ENCODE results near the gene ARMC8.

The ARMC8 gene

GRCh38 chr3:138213398-138214085, 26.4 kb downstream of the ARMC8 start (continued):
- TF ChIP-seq, protein P1, sequence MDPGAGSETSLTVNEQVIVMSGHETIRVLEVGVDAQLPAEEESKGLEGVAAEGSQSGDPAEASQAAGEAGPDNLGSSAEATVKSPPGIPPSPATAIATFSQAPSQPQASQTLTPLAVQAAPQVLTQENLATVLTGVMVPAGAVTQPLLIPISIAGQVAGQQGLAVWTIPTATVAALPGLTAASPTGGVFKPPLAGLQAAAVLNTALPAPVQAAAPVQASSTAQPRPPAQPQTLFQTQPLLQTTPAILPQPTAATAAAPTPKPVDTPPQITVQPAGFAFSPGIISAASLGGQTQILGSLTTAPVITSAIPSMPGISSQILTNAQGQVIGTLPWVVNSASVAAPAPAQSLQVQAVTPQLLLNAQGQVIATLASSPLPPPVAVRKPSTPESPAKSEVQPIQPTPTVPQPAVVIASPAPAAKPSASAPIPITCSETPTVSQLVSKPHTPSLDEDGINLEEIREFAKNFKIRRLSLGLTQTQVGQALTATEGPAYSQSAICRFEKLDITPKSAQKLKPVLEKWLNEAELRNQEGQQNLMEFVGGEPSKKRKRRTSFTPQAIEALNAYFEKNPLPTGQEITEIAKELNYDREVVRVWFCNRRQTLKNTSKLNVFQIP (CRISPR knock-in tag; IDR thresholded peaks at IDR 0.05; ENCODE audit: borderline replicate concordance, low read depth): no peak
- no peak for TF ChIP-seq ZFP30 (CRISPR knock-in tag; IDR thresholded peaks at IDR 0.05)
- no peak for TF ChIP-seq ZFP3 (CRISPR knock-in tag; IDR thresholded peaks at IDR 0.05)
- TF ChIP-seq BACH2 (CRISPR knock-in tag; IDR thresholded peaks at IDR 0.05; ENCODE audit: borderline replicate concordance): no peak

- ATAC-seq: no peak
- TF ChIP-seq ZFP3 (CRISPR knock-in tag; IDR thresholded peaks at IDR 0.05) (no peak), RARB (CRISPR knock-in tag; IDR thresholded peaks at IDR 0.05) (no peak), BACH2 (CRISPR knock-in tag; IDR thresholded peaks at IDR 0.05; ENCODE audit: borderline replicate concordance) (no peak), CSRNP3 (CRISPR knock-in tag; IDR thresholded peaks at IDR 0.05) (no peak), ZC3H10 (CRISPR knock-in tag; IDR thresholded peaks at IDR 0.05) (no peak), ESRRG (CRISPR knock-in tag; IDR thresholded peaks at IDR 0.05) (no peak)
Observed at GRCh38 chr3:138219255-138219654, 32.2 kb downstream of the ARMC8 start.

GRCh38 chr3:138220242-138220641, 33.1 kb downstream of the ARMC8 start:
- no peak for ATAC-seq
- no peak for TF ChIP-seq ZC3H10 (CRISPR knock-in tag; IDR thresholded peaks at IDR 0.05)
- no peak for TF ChIP-seq CSDC2 (CRISPR knock-in tag; IDR thresholded peaks at IDR 0.05)
- TF ChIP-seq BACH2 (CRISPR knock-in tag; IDR thresholded peaks at IDR 0.05; ENCODE audit: borderline replicate concordance): no peak

GRCh38 chr3:138220788-138221187, 33.7 kb downstream of the ARMC8 start:
- no peak for ATAC-seq
- TF ChIP-seq GLIS3 (CRISPR knock-in tag; IDR thresholded peaks at IDR 0.05) (no peak), OSR1 (CRISPR knock-in tag; IDR thresholded peaks at IDR 0.05) (no peak), ISL1 (CRISPR knock-in tag; IDR thresholded peaks at IDR 0.05) (no peak), ESRRG (CRISPR knock-in tag; IDR thresholded peaks at IDR 0.05) (no peak), ZFP3 (CRISPR knock-in tag; IDR thresholded peaks at IDR 0.05) (no peak), CSRNP3 (CRISPR knock-in tag; IDR thresholded peaks at IDR 0.05) (no peak), RARB (CRISPR knock-in tag; IDR thresholded peaks at IDR 0.05) (no peak), ZNF565 (CRISPR knock-in tag; conservative IDR thresholded peaks at IDR 0.05; ENCODE audit: low read depth) (no peak), ARNTL (CRISPR knock-in tag; IDR thresholded peaks at IDR 0.05; ENCODE audit: borderline replicate concordance, low read depth) (no peak), SNAI2 (CRISPR knock-in tag; IDR thresholded peaks at IDR 0.05) (no peak), ZNF8 (CRISPR knock-in tag; IDR thresholded peaks at IDR 0.05) (no peak), BACH2 (CRISPR knock-in tag; IDR thresholded peaks at IDR 0.05; ENCODE audit: borderline replicate concordance) (no peak), TCF4 (CRISPR knock-in tag; IDR thresholded peaks at IDR 0.05; ENCODE audit: borderline replicate concordance) (no peak), ZFP30 (CRISPR knock-in tag; IDR thresholded peaks at IDR 0.05) (no peak)
- TF ChIP-seq, protein P2, sequence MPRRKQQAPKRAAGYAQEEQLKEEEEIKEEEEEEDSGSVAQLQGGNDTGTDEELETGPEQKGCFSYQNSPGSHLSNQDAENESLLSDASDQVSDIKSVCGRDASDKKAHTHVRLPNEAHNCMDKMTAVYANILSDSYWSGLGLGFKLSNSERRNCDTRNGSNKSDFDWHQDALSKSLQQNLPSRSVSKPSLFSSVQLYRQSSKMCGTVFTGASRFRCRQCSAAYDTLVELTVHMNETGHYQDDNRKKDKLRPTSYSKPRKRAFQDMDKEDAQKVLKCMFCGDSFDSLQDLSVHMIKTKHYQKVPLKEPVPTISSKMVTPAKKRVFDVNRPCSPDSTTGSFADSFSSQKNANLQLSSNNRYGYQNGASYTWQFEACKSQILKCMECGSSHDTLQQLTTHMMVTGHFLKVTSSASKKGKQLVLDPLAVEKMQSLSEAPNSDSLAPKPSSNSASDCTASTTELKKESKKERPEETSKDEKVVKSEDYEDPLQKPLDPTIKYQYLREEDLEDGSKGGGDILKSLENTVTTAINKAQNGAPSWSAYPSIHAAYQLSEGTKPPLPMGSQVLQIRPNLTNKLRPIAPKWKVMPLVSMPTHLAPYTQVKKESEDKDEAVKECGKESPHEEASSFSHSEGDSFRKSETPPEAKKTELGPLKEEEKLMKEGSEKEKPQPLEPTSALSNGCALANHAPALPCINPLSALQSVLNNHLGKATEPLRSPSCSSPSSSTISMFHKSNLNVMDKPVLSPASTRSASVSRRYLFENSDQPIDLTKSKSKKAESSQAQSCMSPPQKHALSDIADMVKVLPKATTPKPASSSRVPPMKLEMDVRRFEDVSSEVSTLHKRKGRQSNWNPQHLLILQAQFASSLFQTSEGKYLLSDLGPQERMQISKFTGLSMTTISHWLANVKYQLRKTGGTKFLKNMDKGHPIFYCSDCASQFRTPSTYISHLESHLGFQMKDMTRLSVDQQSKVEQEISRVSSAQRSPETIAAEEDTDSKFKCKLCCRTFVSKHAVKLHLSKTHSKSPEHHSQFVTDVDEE (CRISPR knock-in tag; IDR thresholded peaks at IDR 0.05): no peak
- TF ChIP-seq, protein P3, sequence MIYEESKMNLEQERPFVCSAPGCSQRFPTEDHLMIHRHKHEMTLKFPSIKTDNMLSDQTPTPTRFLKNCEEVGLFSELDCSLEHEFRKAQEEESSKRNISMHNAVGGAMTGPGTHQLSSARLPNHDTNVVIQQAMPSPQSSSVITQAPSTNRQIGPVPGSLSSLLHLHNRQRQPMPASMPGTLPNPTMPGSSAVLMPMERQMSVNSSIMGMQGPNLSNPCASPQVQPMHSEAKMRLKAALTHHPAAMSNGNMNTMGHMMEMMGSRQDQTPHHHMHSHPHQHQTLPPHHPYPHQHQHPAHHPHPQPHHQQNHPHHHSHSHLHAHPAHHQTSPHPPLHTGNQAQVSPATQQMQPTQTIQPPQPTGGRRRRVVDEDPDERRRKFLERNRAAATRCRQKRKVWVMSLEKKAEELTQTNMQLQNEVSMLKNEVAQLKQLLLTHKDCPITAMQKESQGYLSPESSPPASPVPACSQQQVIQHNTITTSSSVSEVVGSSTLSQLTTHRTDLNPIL (CRISPR knock-in tag; IDR thresholded peaks at IDR 0.05; ENCODE audit: low read depth): no peak
